GM19193 (cell line): ENCODE data around the gene FAM210B.

Source experiments
- POLR2A ChIP-seq: IDR thresholded peaks from 4 replicates; pipeline ENCODE4 v1.6.1; 2011; ENCODE audit not compliant: insufficient read depth, insufficient read length; ENCODE audit errors: extremely low read depth

FAM210B gene

GRCh38 chr20:56376331-56376730 lies 17.6 kb downstream of the FAM210B start:
- TF ChIP-seq POLR2A: no peak

GRCh38 chr20:56378386-56378785 lies 19.6 kb downstream of the FAM210B start:
- TF ChIP-seq POLR2A: no peak

- no peak for TF ChIP-seq POLR2A
These were observed 21.6 kb downstream of the FAM210B start for GRCh38 chr20:56380375-56380774.

- TF ChIP-seq POLR2A: no peak
These were observed 22.7 kb downstream of the FAM210B start for GRCh38 chr20:56381501-56381900.

GRCh38 chr20:56382696-56383095 lies 23.9 kb downstream of the FAM210B start:
- TF ChIP-seq POLR2A: no peak

GRCh38 chr20:56383334-56383733 lies 24.6 kb downstream of the FAM210B start:
- no peak for TF ChIP-seq POLR2A

- no peak for TF ChIP-seq POLR2A
These were observed 26.4 kb downstream of the FAM210B start for GRCh38 chr20:56385130-56385529.

- no peak for TF ChIP-seq POLR2A
These were observed 27.4 kb downstream of the FAM210B start for GRCh38 chr20:56386219-56386618.

- no peak for TF ChIP-seq POLR2A
These were observed 30.1 kb downstream of the FAM210B start for GRCh38 chr20:56388882-56389281.

- TF ChIP-seq POLR2A: no peak
These were observed 31.0 kb downstream of the FAM210B start for GRCh38 chr20:56389807-56390206.

GRCh38 chr20:56391037-56391436 lies 32.3 kb downstream of the FAM210B start:
- no peak for TF ChIP-seq POLR2A

GRCh38 chr20:56391596-56392131 lies 32.9 kb downstream of the FAM210B start:
- no peak for TF ChIP-seq POLR2A

- peak; percentile 54 for TF ChIP-seq POLR2A
These were observed 33.5 kb downstream of the FAM210B start, which contains the start of the genes AURKA and CSTF1 for GRCh38 chr20:56392132-56392880. AURKA (minus strand) TSS chr20:56392215; CDS start chr20:56388197, 4,018 bp downstream. CSTF1 (plus strand) TSS chr20:56392645; CDS start chr20:56395553, 2,908 bp downstream.

GRCh38 chr20:56392881-56393482 lies 34.2 kb downstream of the FAM210B start:
- TF ChIP-seq POLR2A: no peak

- TF ChIP-seq POLR2A: no peak
These were observed 34.9 kb downstream of the FAM210B start for GRCh38 chr20:56393653-56394052.

GRCh38 chr20:56395166-56395565 lies 36.4 kb downstream of the FAM210B start:
- no peak for TF ChIP-seq POLR2A
